GM15510 (cell line): Measurements from ENCODE around the gene CHST4.

ENCODE experiments used
- POLR2A ChIP-seq: IDR thresholded peaks from 3 replicates; pipeline ENCODE4 v1.6.1; 2011; ENCODE audit warnings: borderline replicate concordance; ENCODE audit not compliant: insufficient read length; ENCODE audit errors: extremely low read depth

CHST4 gene

DNA sequence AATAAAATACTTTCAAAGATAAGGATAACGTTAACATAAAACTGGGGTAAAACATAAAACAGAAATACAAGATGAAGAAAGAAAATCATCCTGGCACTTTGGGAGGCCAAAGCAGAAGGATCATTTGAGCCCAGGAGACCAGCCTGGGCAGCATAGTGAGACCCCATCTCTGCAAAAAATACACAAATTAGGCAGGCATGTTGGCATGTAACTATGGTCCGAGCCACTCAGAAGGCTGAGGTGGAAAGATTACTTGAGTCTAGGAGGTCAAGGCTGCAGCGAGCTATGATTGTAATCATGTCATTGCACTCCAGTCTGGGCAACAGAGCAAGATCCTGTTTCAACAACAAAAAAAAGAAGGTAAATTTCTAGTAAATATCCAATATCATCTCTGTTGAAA is 31.1 kb downstream of the CHST4 start:
- no peak for TF ChIP-seq POLR2A

- no peak for TF ChIP-seq POLR2A
These were observed 31.8 kb downstream of the CHST4 start for GRCh38 chr16:71557954-71558582.

GRCh38 chr16:71559855-71560254 is 33.6 kb downstream of the CHST4 start:
- no peak for TF ChIP-seq POLR2A

DNA sequence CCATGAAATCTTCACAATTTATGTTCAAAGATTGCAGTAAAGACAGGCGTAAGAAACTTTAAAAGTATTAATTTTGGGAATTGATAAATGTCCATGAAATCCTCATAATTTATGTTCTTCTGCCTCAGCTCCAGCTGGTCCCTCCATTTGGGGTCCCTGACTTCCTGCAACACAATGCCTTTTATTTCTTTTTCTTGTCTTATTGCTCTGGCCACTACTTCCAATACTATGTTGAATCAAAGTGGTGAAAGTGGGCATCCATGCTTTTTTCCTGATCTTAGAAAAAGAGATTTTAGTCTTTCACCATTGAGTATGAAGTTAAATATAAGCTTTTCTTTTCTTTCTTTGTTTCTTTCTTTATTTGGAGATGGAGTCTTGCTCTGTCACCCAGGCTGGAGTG is 36.3 kb downstream of the CHST4 start:
- no peak for TF ChIP-seq POLR2A

- TF ChIP-seq POLR2A, result no peak
These were observed 38.2 kb downstream of the CHST4 start for GRCh38 chr16:71564335-71564967.

DNA sequence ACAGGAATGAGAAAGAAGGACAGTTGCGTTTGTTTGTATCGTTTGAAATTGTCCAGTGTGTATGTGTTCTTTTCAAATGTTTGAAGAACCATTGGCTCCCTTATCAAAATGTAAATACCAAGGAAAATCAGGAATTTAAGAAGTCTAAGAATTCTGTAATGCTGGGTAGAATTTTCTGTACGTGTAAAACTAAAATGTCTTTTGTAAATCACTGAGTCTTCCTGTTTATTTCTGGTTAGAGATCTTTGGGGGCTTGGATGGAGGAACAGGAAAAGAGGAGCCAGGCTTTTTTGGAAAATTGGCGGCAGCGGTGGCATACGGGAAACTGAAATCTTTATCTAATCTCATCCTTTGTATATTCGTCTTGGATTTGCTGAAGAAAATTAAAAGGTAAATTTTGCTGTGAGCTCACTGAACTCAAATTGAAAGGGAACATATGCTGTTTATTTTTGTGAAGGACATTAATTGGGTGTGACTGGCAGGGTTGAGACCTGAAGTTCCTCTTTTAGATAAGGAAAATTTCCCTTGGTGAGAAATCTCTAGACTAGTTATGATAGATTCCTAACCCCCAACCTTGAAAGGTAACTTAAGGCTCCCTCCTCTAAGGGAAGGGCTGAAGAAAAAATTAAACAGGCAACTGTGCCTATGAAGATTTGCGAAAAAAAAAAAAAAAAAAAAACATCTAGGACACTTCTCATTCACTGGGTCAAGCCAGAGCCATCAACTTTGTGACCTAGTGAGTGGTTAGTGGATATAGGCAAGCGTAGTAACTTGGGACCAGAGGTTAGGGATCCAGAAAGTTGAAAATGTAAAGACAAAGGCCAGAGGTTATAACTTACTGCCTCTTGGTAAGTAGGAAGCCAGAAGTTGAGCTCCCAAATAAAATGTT is 39.8 kb downstream of the CHST4 start:
- TF ChIP-seq POLR2A, result no peak

GRCh38 chr16:71567931-71568330 is 41.7 kb downstream of the CHST4 start:
- TF ChIP-seq POLR2A, result no peak

DNA sequence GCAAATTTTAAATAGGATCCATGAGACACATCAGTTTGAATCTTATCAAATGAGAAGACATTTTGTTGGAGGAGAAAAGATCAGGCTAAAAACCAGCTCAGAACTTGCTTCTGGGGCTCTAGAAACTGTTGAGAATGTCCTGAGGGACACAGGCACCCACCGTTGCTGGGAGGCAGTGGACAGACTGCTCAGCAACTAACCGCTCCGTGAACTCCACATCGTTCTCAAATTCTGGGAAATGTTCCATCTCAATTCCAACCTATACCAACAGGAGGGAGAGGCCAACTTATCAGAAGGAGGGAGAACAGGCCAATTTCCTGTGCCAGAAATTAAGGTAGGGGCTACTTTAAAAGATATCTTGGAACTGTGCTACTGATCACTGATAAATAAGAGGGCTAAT is 42.3 kb downstream of the CHST4 start:
- no peak for TF ChIP-seq POLR2A

DNA sequence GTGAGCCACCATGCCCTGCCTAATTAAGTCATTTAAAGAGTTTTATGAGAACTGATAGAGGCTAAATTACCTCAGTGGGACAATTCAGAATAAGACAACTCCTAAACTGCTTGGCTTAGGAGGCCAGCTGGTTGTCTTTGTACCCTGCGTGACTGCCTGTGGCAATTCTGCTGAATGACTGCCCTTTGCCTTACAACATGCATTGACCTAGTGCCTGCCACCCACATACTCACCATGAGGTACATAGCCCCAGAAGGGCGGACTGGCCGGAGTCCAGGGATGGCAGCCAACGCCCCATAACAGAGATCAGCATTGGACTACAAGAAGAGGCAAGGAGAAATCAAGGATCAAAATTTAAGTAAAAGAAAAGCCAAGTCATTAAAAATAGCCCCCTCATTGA is 43.4 kb downstream of the CHST4 start:
- TF ChIP-seq POLR2A, result no peak

GRCh38 chr16:71570144-71570543 is 43.9 kb downstream of the CHST4 start:
- TF ChIP-seq POLR2A, result no peak

- no peak for TF ChIP-seq POLR2A
These were observed 46.4 kb downstream of the CHST4 start for GRCh38 chr16:71572497-71573116.

GRCh38 chr16:71573387-71574094 is 47.3 kb downstream of the CHST4 start:
- TF ChIP-seq POLR2A, result no peak

DNA sequence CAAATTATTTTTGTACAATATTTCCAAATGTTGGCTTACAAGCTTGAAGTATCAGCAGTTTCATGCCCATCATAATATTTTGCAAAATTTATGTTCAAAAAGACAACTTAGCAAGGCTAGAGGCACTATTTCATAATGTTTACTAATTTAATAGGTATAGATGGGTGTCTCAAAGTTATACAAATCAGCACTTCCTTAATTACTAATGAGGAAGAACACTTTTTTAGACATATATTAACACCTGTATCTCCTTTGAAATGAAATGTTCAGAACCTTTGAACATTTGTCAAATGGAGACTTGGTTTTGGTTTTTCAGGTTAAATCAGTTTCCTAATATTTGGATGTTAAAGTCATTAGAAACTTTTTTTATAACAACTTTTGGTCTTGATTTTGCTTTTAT is 48.5 kb downstream of the CHST4 start:
- TF ChIP-seq POLR2A, result no peak

GRCh38 chr16:71576971-71577370 is 50.7 kb downstream of the CHST4 start, which contains the start of gene TAT:
TSS of gene TAT (minus strand) at chr16:71577092. CDS start at chr16:71576415, 677 bp downstream.
- TF ChIP-seq POLR2A, result no peak
